GM12891 (cell line): ENCODE data around the gene FUT4. TPM values are rescaled to one million over a fixed set of nuclear protein-coding genes. Genes with fewer than 3 reads are reported as not detected.
"Not testable (repeated sequence)": the region's sequence is repeated elsewhere in the genome, so short reads cannot be mapped to it uniquely, and the experiment has no call there.

Experiments
- DNase-seq: peaks from one replicate; pipeline ENCODE4 v3.0.0; 2011; ENCODE audit warnings: low spot score; ENCODE audit not compliant: insufficient read length
- FAIRE-seq: peaks from 2 replicates; lab custom pipeline; 2011; peaks lifted over from hg19 to GRCh38; lab: Jason Lieb, UNC
- PAX5 ChIP-seq: IDR thresholded peaks from 2 replicates; pipeline ENCODE4 v1.6.1; 2011; ENCODE audit warnings: low read length, moderate library complexity, mild to moderate bottlenecking; ENCODE audit not compliant: insufficient read depth, severe bottlenecking
- POLR2A ChIP-seq: IDR thresholded peaks from 2 replicates; pipeline ENCODE4 v1.6.1; 2011; ENCODE audit warnings: low read depth, low read length, control low read depth
- POLR2AphosphoS5 ChIP-seq: IDR thresholded peaks from 2 replicates; pipeline ENCODE4 v1.6.1; 2011; ENCODE audit warnings: low read depth, low read length, control low read depth
- POU2F2 ChIP-seq: IDR thresholded peaks from 2 replicates; pipeline ENCODE4 v1.6.1; 2011; ENCODE audit warnings: low read depth, mild to moderate bottlenecking, control low read depth, low read length, moderate library complexity
- SPI1 ChIP-seq: IDR thresholded peaks from 2 replicates; pipeline ENCODE4 v1.6.1; 2011; ENCODE audit warnings: low read depth, low read length, control low read depth
- TAF1 ChIP-seq: IDR thresholded peaks from 2 replicates; pipeline ENCODE4 v1.6.1; 2011; ENCODE audit warnings: low read depth, low read length, control low read depth
- polyA plus RNA-seq: library from polyadenylated mRNA; unstranded; fragments of >200 nt; gene quantifications from one replicate; pipeline ENCODE4 v1.2.1, GENCODE V29; 2012; ENCODE audit warnings: low read depth, missing spikeins, inconsistent platforms; ENCODE audit not compliant: missing spikeins

Gene FUT4
- 2.1 TPM for polyA plus RNA-seq

GRCh38 chr11:94543695-94544645 is at the start of gene FUT4:
TSS of gene FUT4 (plus strand) at chr11:94543921. CDS start at chr11:94544134, 213 bp downstream.
- FAIRE-seq = peak; percentile 92
- TF ChIP-seq PAX5 (no peak), TAF1 (0 out of 2 replicates have a peak, but pooled peaks have one; percentile 31), POU2F2 (0 out of 2 replicates have a peak, but pooled peaks have one; percentile 39)
- DNase-seq = peak; percentile 76

GRCh38 chr11:94494126-94494680 is 49.5 kb upstream of the FUT4 start:
- DNase-seq = no peak
- TF ChIP-seq PAX5 (no peak), TAF1 (no peak), POU2F2 (no peak), POLR2A (no peak), SPI1 (no peak), POLR2AphosphoS5 (no peak)
- FAIRE-seq = no peak

- TF ChIP-seq TAF1 (no peak), SPI1 (no peak), POLR2A (no peak), POLR2AphosphoS5 (no peak), POU2F2 (no peak), PAX5 (no peak)
Measured at GRCh38 chr11:94500181-94500580, 43.5 kb upstream of the FUT4 start.

GRCh38 chr11:94501522-94501921 is 42.2 kb upstream of the FUT4 start:
- FAIRE-seq (no peak), DNase-seq (no peak)
- TF ChIP-seq PAX5 = no peak
- no peak for TF ChIP-seq TAF1
- TF ChIP-seq POU2F2 = no peak
- no peak for TF ChIP-seq POLR2AphosphoS5
- no peak for TF ChIP-seq POLR2A
- TF ChIP-seq SPI1 = no peak

More at GRCh38 chr11:94500181-94500580, 43.5 kb upstream of the FUT4 start:
- DNase-seq (no peak), FAIRE-seq (no peak)

GRCh38 chr11:94504689-94505293 is 38.9 kb upstream of the FUT4 start:
- FAIRE-seq (peak; percentile 64), DNase-seq (no peak)
- no peak for TF ChIP-seq SPI1
- no peak for TF ChIP-seq POU2F2
- TF ChIP-seq TAF1 = no peak
- no peak for TF ChIP-seq POLR2A
- TF ChIP-seq POLR2AphosphoS5 = no peak
- no peak for TF ChIP-seq PAX5

GRCh38 chr11:94506513-94506912 is 37.2 kb upstream of the FUT4 start:
- not testable (repeated sequence) for FAIRE-seq, DNase-seq

GRCh38 chr11:94507485-94507884 is 36.2 kb upstream of the FUT4 start:
- FAIRE-seq = no peak
- DNase-seq = no peak
- TF ChIP-seq PAX5 (no peak), SPI1 (no peak), POU2F2 (no peak), POLR2A (no peak), POLR2AphosphoS5 (no peak), TAF1 (no peak)

- DNase-seq (peak; percentile 35), FAIRE-seq (peak; percentile 26)
- no peak for TF ChIP-seq PAX5
- TF ChIP-seq TAF1 = no peak
Measured at GRCh38 chr11:94511932-94512781, 31.6 kb upstream of the FUT4 start, which contains the start of gene C11orf97. TSS of gene C11orf97 (plus strand) at chr11:94512461. CDS start at chr11:94512529, 68 bp downstream.

- TF ChIP-seq POU2F2 (no peak), SPI1 (no peak), TAF1 (no peak), PAX5 (no peak), POLR2A (no peak)
Measured at GRCh38 chr11:94513091-94513490, 30.6 kb upstream of the FUT4 start.

More at GRCh38 chr11:94513091-94513490, 30.6 kb upstream of the FUT4 start:
- DNase-seq (no peak), FAIRE-seq (no peak)
